WERI-Rb-1 (cell line): ENCODE data around the gene MAG.

ENCODE experiments used
- DNase-seq: peaks from one replicate; pipeline ENCODE4 v3.0.0-alpha.2; 2020
- H3K27ac ChIP-seq: fragments of 250-450 bp; sonication (Bioruptor Pico); 2 replicates; pipeline ENCODE4 v1.5.1; 2020; ENCODE audit warnings: mild to moderate bottlenecking, moderate library complexity
- H3K27me3 ChIP-seq: fragments of 250-450 bp; sonication (Bioruptor Pico); 2 replicates; pipeline ENCODE4 v1.5.1; 2021; ENCODE audit warnings: mild to moderate bottlenecking, low read depth, moderate library complexity; ENCODE audit not compliant: insufficient read depth, severe bottlenecking
- H3K36me3 ChIP-seq: fragments of 250-450 bp; sonication (Bioruptor Pico); 2 replicates; pipeline ENCODE4 v1.5.1; 2020; ENCODE audit warnings: mild to moderate bottlenecking, moderate library complexity
- H3K4me3 ChIP-seq: 2 replicates; pipeline ENCODE4 v1.5.1; 2011; ENCODE audit warnings: low read depth, mild to moderate bottlenecking, control low read depth, low read length
- H3K9me3 ChIP-seq: fragments of 250-450 bp; sonication (Bioruptor Pico); 2 replicates; pipeline ENCODE4 v1.5.1; 2021; ENCODE audit warnings: mild to moderate bottlenecking, moderate library complexity; ENCODE audit not compliant: severe bottlenecking
- TF ChIP-seq, protein P1 (sequence below): IDR thresholded peaks from 2 replicates; pipeline ENCODE4 v1.5.1; 2011; ENCODE audit warnings: low read depth, mild to moderate bottlenecking, control low read depth, inconsistent platforms, low read length

The MAG gene

DNA sequence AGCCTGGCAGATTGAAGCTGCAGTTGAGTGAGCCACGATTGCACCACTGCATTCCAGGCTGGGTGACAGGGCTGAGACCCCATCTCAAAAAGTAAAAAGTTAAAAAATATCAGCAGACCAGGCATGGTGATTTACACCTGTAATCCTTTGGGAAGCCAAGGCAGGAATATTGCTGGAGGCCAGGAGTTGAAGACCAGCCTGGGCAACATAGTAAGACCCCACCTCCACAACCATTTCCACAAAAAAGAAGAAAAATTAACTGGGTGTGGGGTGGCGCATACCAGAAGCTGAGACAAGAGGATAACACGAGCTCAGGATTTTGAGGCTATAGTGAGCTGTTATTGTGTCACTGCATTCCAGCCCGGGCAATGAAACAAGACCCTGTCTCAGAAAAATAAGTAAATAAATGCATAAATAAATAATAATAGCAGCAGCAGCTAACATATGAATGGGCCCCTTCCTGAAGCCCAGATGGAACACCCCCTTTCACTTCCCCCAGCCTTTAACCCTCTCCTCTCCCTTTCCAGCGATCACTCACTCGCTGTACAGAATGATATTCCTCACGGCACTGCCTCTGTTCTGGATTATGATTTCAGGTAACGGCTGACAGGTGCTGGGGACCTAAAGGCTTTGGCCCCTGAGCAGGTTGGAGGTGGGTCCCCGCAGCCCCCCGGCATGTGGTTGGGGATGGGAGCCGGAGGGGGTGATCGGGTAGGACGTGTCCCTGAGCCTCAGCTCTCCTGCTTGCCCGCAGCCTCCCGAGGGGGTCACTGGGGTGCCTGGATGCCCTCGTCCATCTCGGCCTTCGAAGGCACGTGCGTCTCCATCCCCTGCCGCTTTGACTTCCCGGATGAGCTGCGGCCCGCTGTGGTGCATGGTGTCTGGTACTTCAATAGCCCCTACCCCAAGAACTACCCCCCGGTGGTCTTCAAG is 3.2 kb downstream of the MAG start:
- H3K4me3 ChIP-seq = no peak overlapping the region
- TF ChIP-seq, protein P1, sequence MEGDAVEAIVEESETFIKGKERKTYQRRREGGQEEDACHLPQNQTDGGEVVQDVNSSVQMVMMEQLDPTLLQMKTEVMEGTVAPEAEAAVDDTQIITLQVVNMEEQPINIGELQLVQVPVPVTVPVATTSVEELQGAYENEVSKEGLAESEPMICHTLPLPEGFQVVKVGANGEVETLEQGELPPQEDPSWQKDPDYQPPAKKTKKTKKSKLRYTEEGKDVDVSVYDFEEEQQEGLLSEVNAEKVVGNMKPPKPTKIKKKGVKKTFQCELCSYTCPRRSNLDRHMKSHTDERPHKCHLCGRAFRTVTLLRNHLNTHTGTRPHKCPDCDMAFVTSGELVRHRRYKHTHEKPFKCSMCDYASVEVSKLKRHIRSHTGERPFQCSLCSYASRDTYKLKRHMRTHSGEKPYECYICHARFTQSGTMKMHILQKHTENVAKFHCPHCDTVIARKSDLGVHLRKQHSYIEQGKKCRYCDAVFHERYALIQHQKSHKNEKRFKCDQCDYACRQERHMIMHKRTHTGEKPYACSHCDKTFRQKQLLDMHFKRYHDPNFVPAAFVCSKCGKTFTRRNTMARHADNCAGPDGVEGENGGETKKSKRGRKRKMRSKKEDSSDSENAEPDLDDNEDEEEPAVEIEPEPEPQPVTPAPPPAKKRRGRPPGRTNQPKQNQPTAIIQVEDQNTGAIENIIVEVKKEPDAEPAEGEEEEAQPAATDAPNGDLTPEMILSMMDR = no peak
- no peaks in the 10 kb centered on the region for H3K9me3 ChIP-seq
- H3K36me3 ChIP-seq = no peaks in the 10 kb centered on the region
- no peak overlapping the region for H3K27ac ChIP-seq
- H3K27me3 ChIP-seq = no peaks in the 10 kb centered on the region
- no peak for DNase-seq

DNA sequence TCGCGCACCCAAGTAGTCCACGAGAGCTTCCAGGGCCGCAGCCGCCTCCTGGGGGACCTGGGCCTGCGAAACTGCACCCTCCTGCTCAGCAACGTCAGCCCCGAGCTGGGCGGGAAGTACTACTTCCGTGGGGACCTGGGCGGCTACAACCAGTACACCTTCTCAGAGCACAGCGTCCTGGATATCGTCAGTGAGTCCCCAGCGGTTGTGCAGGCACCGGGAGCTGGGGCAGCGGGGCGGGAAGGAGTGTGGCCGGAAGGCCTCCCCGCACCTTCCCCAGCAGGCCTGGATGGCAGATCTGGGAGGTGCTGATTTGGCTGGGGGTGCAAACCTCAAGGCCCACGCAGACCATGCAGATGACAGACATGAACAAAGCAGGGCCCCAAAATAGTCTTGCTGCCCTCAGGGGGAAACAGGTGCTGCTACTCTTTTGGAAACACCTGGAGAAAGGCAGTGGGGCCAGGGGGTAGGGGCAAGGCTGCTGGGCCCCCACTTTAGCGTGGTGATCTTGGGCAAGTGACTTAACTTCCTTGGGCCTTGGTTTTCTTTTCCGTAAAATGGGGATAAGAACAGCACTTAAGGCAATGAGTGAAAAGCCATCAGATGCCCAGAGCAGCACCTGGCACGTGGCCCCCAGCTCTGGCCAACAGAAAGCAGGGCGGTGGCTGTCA is 4.0 kb downstream of the MAG start:
- Histone ChIP-seq H3K4me3 (no peak overlapping the region), H3K27me3 (no peaks in the 10 kb centered on the region), H3K27ac (no peak overlapping the region)

DNA sequence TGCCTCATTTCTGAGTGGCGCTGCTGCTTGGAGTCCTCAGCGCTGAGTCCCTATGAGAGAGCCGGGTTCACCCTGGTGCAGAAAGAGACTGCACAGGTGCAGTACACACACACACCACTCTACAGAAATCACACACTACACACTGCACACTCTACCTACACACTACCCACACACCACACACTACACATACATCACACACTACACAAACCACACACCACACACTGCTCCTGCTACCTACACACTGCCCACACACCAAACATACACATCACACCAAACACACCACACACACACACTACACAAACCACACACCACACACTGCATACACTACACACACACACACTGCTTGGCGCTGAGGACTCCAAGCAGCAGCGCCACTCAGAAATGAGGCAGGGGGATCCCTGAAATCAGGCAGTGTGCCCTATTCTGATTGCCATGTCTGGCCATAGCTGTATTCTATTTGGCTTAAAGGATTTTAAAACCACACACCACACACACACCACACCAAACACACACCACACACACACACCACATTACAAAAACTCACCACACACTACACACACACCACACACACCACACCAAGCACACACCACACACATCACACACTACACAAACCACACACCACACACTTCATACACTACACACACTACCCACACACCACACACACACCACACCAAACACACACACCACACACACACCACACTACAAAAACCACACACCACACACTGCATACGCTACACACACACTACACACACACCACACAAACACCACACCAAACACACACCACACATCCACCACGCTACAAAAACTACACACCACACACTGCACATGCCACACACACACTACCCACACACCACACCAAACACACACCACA is 4.9 kb downstream of the MAG start:
- H3K9me3 ChIP-seq = no peaks in the 10 kb centered on the region
- no peak for DNase-seq
- no peaks in the 10 kb centered on the region for H3K27me3 ChIP-seq
- no peak overlapping the region for H3K27ac ChIP-seq
- no peaks in the 10 kb centered on the region for H3K36me3 ChIP-seq
- no peak overlapping the region for H3K4me3 ChIP-seq
- TF ChIP-seq, protein P1 = no peak

More for the DNA sequence above, 4.0 kb downstream of the MAG start:
- Histone ChIP-seq H3K9me3 (no peaks in the 10 kb centered on the region), H3K36me3 (no peaks in the 10 kb centered on the region)
- no peak for DNase-seq
- TF ChIP-seq, protein P1 = no peak

DNA sequence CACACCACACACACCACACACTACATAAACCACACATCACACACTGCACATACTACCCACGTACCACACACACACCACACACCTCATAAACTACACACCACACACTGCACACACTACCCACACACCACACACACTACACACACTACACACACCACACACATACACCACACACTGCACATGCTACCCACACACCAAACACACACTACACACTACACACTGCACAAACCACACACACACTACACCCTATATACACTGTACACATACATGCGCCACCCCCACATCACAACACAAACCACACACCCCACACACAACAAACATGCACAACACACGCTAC is 5.5 kb downstream of the MAG start:
- Histone ChIP-seq H3K27me3 (no peaks in the 10 kb centered on the region), H3K36me3 (no peaks in the 10 kb centered on the region), H3K27ac (no peak overlapping the region), H3K9me3 (no peaks in the 10 kb centered on the region), H3K4me3 (no peak overlapping the region)
- no peak for DNase-seq
- TF ChIP-seq, protein P1 = no peak

DNA sequence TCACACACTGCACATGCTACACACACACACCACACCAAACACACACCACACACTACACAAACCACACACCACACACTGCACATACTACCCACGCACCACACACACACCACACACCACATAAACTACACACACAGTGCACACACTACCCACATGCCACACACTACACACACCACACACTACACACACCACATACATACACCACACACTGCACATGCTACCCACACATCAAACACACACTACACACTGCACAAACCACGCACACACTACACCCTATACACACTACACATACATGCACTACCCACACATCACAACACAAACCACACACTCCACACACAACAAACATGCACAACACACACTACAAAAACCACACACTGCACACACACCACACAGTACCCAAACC is 6.0 kb downstream of the MAG start:
- Histone ChIP-seq H3K36me3 (no peaks in the 10 kb centered on the region), H3K9me3 (no peaks in the 10 kb centered on the region), H3K27ac (no peak overlapping the region), H3K27me3 (no peaks in the 10 kb centered on the region), H3K4me3 (no peak overlapping the region)
- TF ChIP-seq, protein P1 = no peak
- no peak for DNase-seq
